ENCODE data around the gene UST. TPM values are rescaled to one million over a fixed set of nuclear protein-coding genes. Genes with fewer than 3 reads are reported as not detected.

The UST gene
- total and polyA plus RNA-seq, 2 of the 8 experiments (the other 6 are each of a cell fraction or from before 2014, with no cell fraction given): 13.5 to 34.5 TPM

DNA sequence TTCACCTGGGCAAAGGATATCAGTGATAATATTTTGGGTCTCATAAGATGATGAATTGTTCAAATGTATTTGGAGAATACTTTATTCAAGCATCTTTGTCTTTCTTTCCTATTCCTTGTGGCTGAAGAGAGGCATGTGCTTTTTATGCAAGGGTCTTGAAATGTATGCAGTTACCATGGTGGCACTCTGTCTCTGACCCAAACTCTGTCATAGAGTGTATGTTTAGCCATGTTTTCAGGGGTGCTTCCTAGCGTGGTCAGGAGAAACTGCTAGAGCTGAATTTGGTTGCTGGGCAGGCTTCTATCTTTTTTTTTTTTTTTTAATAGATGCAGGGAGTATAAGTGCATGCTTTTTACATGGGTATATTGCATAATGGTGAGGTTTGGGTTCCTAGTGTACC lies 15.4 kb downstream of the UST start:
- Histone ChIP-seq H2BK120ac (replicated peaks; ENCODE audit: low read depth, low read length) (no peak overlapping the region), H2BK15ac (ENCODE audit: low read length) (no peak overlapping the region), H3K23ac (ENCODE audit: insufficient read length) (no peak overlapping the region), H4K5ac (ENCODE audit: insufficient read length, low read depth, low read length) (no peak overlapping the region), H3K14ac (ENCODE audit: insufficient read length) (no peak overlapping the region), H2BK20ac (ENCODE audit: low read length) (no peak overlapping the region), H3K4me3 (ENCODE audit: extremely low read depth in 1 of 4, insufficient read depth in 2 of 4, low read depth in 3 of 4, low read length in 4 of 4) (no peak overlapping the region), H3K27ac (ENCODE audit: low read depth, low read length) (no peak overlapping the region), H4K91ac (replicated peaks; ENCODE audit: insufficient read length, low read length) (no peak overlapping the region), H3K79me2 (ENCODE audit: control insufficient read depth in 1 of 2, insufficient read depth in 2 of 2, low read length in 2 of 2) (peaks cover 20 to 95% of the 10 kb centered on the region in 2 experiments), H3K79me1 (ENCODE audit: low read depth, low read length) (peaks cover 9% of the 10 kb centered on the region), H3K9me3 (ENCODE audit: insufficient read depth in 2 of 2, low read depth in 1 of 2, low read length in 1 of 2) (no peaks in the 10 kb centered on the region), H2BK12ac (ENCODE audit: low read depth, low read length) (no peak overlapping the region; the same call in 1 of the 2 replicates), H3K9ac (replicated peaks in 1 of 4; ENCODE audit: extremely low read depth in 1 of 4, low read depth in 3 of 4, low read length in 3 of 4) (no peak overlapping the region), H2AK5ac (ENCODE audit: low read depth, low read length) (no peak overlapping the region), H4K20me1 (replicated peaks in 1 of 2; ENCODE audit: control insufficient read depth in 1 of 2, insufficient read depth in 2 of 2, low read length in 2 of 2) (peaks cover 5 to 17% of the 10 kb centered on the region in 2 experiments), H2BK5ac (ENCODE audit: low read depth, low read length) (no peak overlapping the region), H3K4ac (replicated peaks; ENCODE audit: insufficient read length, low read depth, low read length) (no peak overlapping the region), H3K4me2 (ENCODE audit: insufficient read depth in 1 of 2, low read depth in 2 of 2, low read length in 2 of 2) (peak overlapping the region in 1 of 2 experiments; percentile 24; a peak in 1 of 4 replicates), H3K18ac (ENCODE audit: extremely low read depth, low read length) (no peak overlapping the region), H4K8ac (ENCODE audit: extremely low read depth, insufficient read depth, low read length) (no peak overlapping the region), H3K27me3 (replicated peaks in 1 of 4; ENCODE audit: control insufficient read depth in 3 of 4, extremely low read depth in 1 of 4, insufficient read depth in 3 of 4, low read length in 3 of 4) (no peaks in the 10 kb centered on the region), H3K4me1 (replicated peaks in 1 of 4; ENCODE audit: control insufficient read depth in 3 of 4, insufficient read depth in 4 of 4, low read length in 3 of 4) (peaks cover 7 to 27% (median 20%) of the 10 kb centered on the region in 4 experiments), H3K23me2 (ENCODE audit: low read depth, low read length) (no peaks in the 10 kb centered on the region), H3K56ac (replicated peaks; ENCODE audit: insufficient read length, low read depth, low read length) (no peak overlapping the region), H2AFZ (ENCODE audit: low read length) (no peak overlapping the region), H3K36me3 (ENCODE audit: control insufficient read depth in 2 of 4, insufficient read depth in 4 of 4, low read length in 3 of 4) (no peaks in the 10 kb centered on the region)
- POLR2A ChIA-PET (ENCODE audit: partially characterized antibody): interaction anchor here (1.7 kb wide), 1 partner anchor 8 kb away, joined by 4 read pairs; no protein-coding TSS in a partner anchor
- no peak for DNase-seq (ENCODE audit: low read depth in 1 of 2, low spot score in 2 of 2)
- 81% methylated on average over 1 of the region's 1 CpG; no CpG with 5 or more reads in 1 of the 2 experiments for WGBS, 2 experiments (ENCODE audit: extremely low coverage in 1 of 2, insufficient coverage in 1 of 2, insufficient read length in 1 of 2, insufficient replicate concordance in 2 of 2, low coverage in 1 of 2, low lambda C conversion rate in 2 of 2, missing lambda C conversion rate in 1 of 2)
- FAIRE-seq: no peak
- CTCF ChIA-PET (ENCODE audit: partially characterized antibody): interaction anchor here (0.9 kb wide), 2 partner anchors 11 to 119 kb away, joined by 3 to 5 read pairs; no protein-coding TSS in a partner anchor
- no peak for TF ChIP-seq POU5F1 (IDR thresholded peaks at IDR 0.05; ENCODE audit: low read depth, low read length)
- no peak for TF ChIP-seq PHF8 (conservative IDR thresholded peaks at IDR 0.05; ENCODE audit: low read depth, low read length)
- TF ChIP-seq JUND (IDR thresholded peaks at IDR 0.05; ENCODE audit: low read length): no peak
- no peak for TF ChIP-seq POLR2AphosphoS5 (IDR thresholded peaks at IDR 0.05; ENCODE audit: low read depth, low read length)
- TF ChIP-seq HDAC6 (IDR thresholded peaks at IDR 0.05; ENCODE audit: low read depth, low read length): no peak
- TF ChIP-seq TEAD4 (IDR thresholded peaks at IDR 0.05; ENCODE audit: low read depth, low read length): no peak
- TF ChIP-seq, protein P1, sequence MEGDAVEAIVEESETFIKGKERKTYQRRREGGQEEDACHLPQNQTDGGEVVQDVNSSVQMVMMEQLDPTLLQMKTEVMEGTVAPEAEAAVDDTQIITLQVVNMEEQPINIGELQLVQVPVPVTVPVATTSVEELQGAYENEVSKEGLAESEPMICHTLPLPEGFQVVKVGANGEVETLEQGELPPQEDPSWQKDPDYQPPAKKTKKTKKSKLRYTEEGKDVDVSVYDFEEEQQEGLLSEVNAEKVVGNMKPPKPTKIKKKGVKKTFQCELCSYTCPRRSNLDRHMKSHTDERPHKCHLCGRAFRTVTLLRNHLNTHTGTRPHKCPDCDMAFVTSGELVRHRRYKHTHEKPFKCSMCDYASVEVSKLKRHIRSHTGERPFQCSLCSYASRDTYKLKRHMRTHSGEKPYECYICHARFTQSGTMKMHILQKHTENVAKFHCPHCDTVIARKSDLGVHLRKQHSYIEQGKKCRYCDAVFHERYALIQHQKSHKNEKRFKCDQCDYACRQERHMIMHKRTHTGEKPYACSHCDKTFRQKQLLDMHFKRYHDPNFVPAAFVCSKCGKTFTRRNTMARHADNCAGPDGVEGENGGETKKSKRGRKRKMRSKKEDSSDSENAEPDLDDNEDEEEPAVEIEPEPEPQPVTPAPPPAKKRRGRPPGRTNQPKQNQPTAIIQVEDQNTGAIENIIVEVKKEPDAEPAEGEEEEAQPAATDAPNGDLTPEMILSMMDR (IDR thresholded peaks at IDR 0.05; ENCODE audit: control extremely low read depth in 1 of 3, insufficient read depth in 1 of 3, low read depth in 1 of 3, low read length in 3 of 3): no peak
- TF ChIP-seq BACH1 (IDR thresholded peaks at IDR 0.05; ENCODE audit: low read length): no peak
- TF ChIP-seq NRF1 (IDR thresholded peaks at IDR 0.05; ENCODE audit: low read depth, low read length): no peak
- TF ChIP-seq SP2 (IDR thresholded peaks at IDR 0.05; ENCODE audit: low read length): no peak
- no peak for TF ChIP-seq EP300 (IDR thresholded peaks at IDR 0.05; ENCODE audit: borderline replicate concordance in 1 of 2, low read depth in 2 of 2, low read length in 2 of 2)

All from H1 (cell line).